Suprapubic skin (tissue), 4 donors: Measurements from ENCODE around the gene ZDHHC11B.
"Not testable (repeated sequence)": the region's sequence is repeated elsewhere in the genome, so short reads cannot be mapped to it uniquely, and the experiment has no call there.

Source experiments
- EP300 ChIP-seq: sonication (generic); formaldehyde crosslinking; IDR thresholded peaks from one replicate; pipeline ENCODE4 v1.6.1; 2017; ENCODE audit warnings: antibody characterized with exemption
- POLR2A ChIP-seq, 2 donors: fragments of 450-650 bp; IDR thresholded peaks; one replicate each; pipeline ENCODE4 v1.6.1; 2017; ENCODE audit warnings: antibody characterized with exemption in 2 of 2, mild to moderate bottlenecking in 2 of 2, moderate library complexity in 2 of 2
- POLR2AphosphoS5 ChIP-seq, 3 donors: sonication (generic); formaldehyde crosslinking; IDR thresholded peaks; one replicate each; pipeline ENCODE4 v1.6.1; 2017; ENCODE audit warnings: antibody characterized with exemption in 3 of 3
- TF ChIP-seq, protein P1 (sequence below), 2 donors: fragments of 200-600 bp in 1 of 2; fragments of 450-650 bp in 1 of 2; sonication (generic) in 1 of 2; IDR thresholded peaks; one replicate each; pipeline ENCODE4 v1.5.1; 2016 to 2019; ENCODE audit warnings: antibody characterized with exemption in 2 of 2, mild to moderate bottlenecking in 1 of 2, moderate library complexity in 1 of 2

DNA sequence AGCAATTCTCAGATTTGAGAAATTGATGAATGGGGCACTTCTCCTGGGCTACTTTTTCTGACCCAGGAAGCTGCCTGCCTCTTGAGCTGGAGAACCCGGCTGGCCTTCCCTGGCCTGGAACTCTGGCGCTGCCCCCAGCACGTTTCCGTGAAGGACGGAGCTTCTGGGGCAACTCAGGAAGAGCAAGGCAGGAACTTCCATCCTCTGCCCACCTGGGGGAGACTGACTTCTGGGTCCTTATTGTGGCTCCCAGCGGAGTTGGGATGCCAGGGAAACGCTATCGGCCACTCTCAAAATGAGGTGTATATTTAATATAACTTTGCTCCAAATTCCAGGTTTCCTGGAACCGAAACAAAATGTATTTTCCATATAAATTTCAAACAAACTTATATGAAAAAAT, 57.4 kb downstream of the ZDHHC11B start:
- TF ChIP-seq, protein P1, sequence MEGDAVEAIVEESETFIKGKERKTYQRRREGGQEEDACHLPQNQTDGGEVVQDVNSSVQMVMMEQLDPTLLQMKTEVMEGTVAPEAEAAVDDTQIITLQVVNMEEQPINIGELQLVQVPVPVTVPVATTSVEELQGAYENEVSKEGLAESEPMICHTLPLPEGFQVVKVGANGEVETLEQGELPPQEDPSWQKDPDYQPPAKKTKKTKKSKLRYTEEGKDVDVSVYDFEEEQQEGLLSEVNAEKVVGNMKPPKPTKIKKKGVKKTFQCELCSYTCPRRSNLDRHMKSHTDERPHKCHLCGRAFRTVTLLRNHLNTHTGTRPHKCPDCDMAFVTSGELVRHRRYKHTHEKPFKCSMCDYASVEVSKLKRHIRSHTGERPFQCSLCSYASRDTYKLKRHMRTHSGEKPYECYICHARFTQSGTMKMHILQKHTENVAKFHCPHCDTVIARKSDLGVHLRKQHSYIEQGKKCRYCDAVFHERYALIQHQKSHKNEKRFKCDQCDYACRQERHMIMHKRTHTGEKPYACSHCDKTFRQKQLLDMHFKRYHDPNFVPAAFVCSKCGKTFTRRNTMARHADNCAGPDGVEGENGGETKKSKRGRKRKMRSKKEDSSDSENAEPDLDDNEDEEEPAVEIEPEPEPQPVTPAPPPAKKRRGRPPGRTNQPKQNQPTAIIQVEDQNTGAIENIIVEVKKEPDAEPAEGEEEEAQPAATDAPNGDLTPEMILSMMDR (IDR thresholded peaks at IDR 0.05) = not testable (repeated sequence)
- TF ChIP-seq EP300; POLR2A (IDR thresholded peaks at IDR 0.05); POLR2AphosphoS5 (IDR thresholded peaks at IDR 0.05): not testable (repeated sequence)
